WTC11 (cell line): ENCODE data around the gene EFCC1.

Source experiments
- ATF2 ChIP-seq: sonication (generic); formaldehyde crosslinking; IDR thresholded peaks from 2 replicates; pipeline ENCODE4 v1.8.1; 2022; ENCODE audit warnings: low read depth, missing genetic modification reagents, borderline replicate concordance
- ETV6 ChIP-seq: sonication (generic); formaldehyde crosslinking; IDR thresholded peaks from 2 replicates; pipeline ENCODE4 v1.8.1; 2022; ENCODE audit warnings: mild to moderate bottlenecking, missing genetic modification reagents
- FOXK1 ChIP-seq: sonication (generic); formaldehyde crosslinking; IDR thresholded peaks from 2 replicates; pipeline ENCODE4 v1.8.0; 2022; ENCODE audit warnings: mild to moderate bottlenecking, moderate library complexity, missing genetic modification reagents
- NR3C1 ChIP-seq: sonication (generic); formaldehyde crosslinking; conservative IDR thresholded peaks from 2 replicates; pipeline ENCODE4 v1.8.1; 2023; ENCODE audit warnings: low read depth, mild to moderate bottlenecking, missing genetic modification reagents
- SP1 ChIP-seq: sonication (generic); formaldehyde crosslinking; conservative IDR thresholded peaks from 2 replicates; pipeline ENCODE4 v1.8.1; 2022; ENCODE audit warnings: missing genetic modification reagents
- STAT6 ChIP-seq: sonication (generic); formaldehyde crosslinking; conservative IDR thresholded peaks from 2 replicates; pipeline ENCODE4 v1.8.1; 2023; ENCODE audit warnings: mild to moderate bottlenecking, low read depth, missing genetic modification reagents, moderate library complexity

- TF ChIP-seq ATF2 (CRISPR knock-in tag): no peak
- no peak for TF ChIP-seq FOXK1 (CRISPR knock-in tag)
- TF ChIP-seq ETV6 (CRISPR knock-in tag): no peak
- no peak for TF ChIP-seq SP1
- no peak for TF ChIP-seq STAT6 (CRISPR knock-in tag)
- no peak for TF ChIP-seq NR3C1 (CRISPR knock-in tag)
Observed at GRCh38 chr3:129060276-129061022, 59.3 kb downstream of the EFCC1 start, which contains the start of gene GP9.
